ENCODE results near the gene USP26. TPM values are rescaled to one million over a fixed set of nuclear protein-coding genes. Genes with fewer than 3 reads are reported as not detected.
"Not testable (repeated sequence)": the region's sequence is repeated elsewhere in the genome, so short reads cannot be mapped to it uniquely, and the experiment has no call there.

USP26 gene
- total RNA-seq, 1 experiment from 2014 or later, result not detected

- no peak for DNase-seq (ENCODE audit: low spot score)
These were observed 78.7 kb downstream of the USP26 start for GRCh38 chrX:133018229-133018628.

- no peak for DNase-seq (ENCODE audit: low spot score)
These were observed 89.5 kb downstream of the USP26 start for GRCh38 chrX:133007458-133007857.

DNA sequence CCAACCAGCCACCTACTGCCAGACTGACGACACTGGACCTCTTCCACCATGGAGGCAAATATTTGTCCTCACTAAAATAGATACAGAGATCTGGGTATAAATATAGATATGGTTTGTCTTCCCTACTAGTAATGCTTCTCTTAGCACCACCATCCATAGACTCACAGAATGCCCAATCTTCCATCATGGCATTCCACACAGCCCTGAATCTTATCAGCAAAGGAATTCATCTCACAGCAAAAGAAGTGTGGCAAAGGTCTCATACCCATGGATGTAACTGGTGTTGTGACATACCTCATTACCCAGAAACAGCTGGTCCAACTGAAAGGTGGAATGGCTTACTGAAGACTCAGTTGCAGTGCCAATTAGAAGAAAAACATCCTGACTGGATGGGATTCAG lies 91.3 kb downstream of the USP26 start:
- DNase-seq (ENCODE audit: low spot score), result no peak

GRCh38 chrX:133005042-133005441 lies 91.9 kb downstream of the USP26 start:
- peak; percentile 48 for DNase-seq (ENCODE audit: low spot score)

DNA sequence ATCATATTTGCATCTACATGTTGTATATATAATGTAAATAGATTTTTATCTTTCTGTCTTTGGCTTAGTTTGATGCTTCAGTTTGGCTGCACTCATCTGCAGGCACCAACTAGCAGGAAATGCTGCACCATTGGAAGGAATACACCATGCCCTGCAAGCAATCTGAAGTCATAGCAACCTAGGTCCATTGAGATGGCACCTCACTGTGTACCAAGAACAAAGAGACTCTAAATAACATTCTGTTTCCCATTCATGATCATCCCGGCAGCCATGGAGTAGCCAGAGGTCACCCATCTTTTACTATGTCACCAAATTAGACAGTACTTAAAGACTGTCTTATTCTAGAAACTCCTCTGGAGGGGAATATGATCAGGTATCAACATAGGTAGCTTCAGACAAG lies 97.7 kb downstream of the USP26 start:
- DNase-seq (ENCODE audit: low spot score), result no peak

GRCh38 chrX:132990835-132991234 lies 106.1 kb downstream of the USP26 start:
- no peak for DNase-seq (ENCODE audit: low spot score)

DNA sequence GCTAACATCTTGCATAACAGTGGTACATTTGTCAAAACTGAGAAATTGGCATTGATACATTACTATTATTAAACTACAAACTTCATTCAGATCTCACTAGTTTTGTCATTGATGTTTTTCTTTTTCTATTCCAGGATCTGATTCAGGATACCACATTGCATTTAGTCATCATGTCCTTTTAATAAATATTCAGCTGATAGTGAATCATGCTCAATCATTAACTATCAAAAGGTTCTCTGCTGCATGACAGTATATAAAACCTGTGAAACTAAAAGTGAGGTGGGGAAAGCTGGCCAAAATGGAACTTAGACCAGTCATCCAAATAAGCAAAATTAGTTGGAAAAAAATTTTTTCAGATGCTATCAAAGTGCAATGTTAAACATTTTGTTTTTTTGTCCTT lies 110.4 kb downstream of the USP26 start:
- DNase-seq (ENCODE audit: low spot score), result no peak

- no peak for DNase-seq (ENCODE audit: low spot score)
These were observed 112.8 kb downstream of the USP26 start for GRCh38 chrX:132984058-132984650.

DNA sequence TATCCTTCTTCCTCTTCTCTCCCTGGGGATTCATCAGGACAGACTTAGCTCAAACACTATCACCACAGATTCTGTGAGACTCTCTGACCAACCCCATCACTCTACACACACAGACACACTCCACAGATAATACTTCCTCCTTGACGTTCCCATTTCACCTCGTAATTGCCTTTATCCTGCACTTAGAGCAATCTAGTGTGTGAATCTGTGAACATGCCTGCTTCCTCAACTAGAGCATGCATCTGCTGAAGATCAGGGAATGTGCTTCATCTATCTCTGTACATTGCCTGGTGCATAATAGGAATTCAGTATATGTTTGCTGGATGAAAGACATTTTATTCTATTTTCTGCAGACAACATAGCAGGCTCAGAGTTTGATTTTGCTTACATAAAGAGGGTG lies 113.4 kb downstream of the USP26 start:
- no peak for DNase-seq (ENCODE audit: low spot score)

GRCh38 chrX:132980035-132980434 lies 116.9 kb downstream of the USP26 start:
- not testable (repeated sequence) for DNase-seq (ENCODE audit: low spot score)

Other genes starting within 250 kb of the USP26 start
- gene HS6ST2, start 138.5 kb downstream of the USP26 start, total RNA-seq (2014; rRNA removed; shearing (Covaris generic)), result not detected in 2 replicates
- gene TFDP3, start 121.2 kb upstream of the USP26 start, total RNA-seq (2014; rRNA removed; shearing (Covaris generic)), result not detected in 2 replicates

All from HT-29 (cell line).